ENCODE results near the gene UBASH3A.
"Not testable (repeated sequence)": the region's sequence is repeated elsewhere in the genome, so short reads cannot be mapped to it uniquely, and the experiment has no call there.

DNA sequence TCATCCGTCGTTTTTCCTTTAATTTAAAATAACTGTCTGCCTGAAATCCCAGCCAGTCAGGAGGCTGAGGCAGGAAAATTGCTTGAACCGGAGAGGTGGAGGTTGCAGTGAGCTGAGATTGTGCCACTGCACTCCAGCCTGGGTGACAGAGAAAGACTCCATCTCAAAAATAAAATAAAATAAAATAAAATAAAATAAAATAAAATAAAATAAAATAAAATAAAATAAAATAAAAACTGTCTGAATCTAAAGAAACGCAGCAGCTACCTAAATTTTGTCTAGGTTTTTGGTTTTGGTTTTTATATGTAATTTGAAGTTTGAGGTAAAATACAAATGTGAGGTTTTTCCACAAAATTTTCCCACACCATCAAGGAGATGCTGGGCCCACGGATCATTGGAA lies 5.0 kb downstream of the UBASH3A start:
- TF ChIP-seq, protein P1, sequence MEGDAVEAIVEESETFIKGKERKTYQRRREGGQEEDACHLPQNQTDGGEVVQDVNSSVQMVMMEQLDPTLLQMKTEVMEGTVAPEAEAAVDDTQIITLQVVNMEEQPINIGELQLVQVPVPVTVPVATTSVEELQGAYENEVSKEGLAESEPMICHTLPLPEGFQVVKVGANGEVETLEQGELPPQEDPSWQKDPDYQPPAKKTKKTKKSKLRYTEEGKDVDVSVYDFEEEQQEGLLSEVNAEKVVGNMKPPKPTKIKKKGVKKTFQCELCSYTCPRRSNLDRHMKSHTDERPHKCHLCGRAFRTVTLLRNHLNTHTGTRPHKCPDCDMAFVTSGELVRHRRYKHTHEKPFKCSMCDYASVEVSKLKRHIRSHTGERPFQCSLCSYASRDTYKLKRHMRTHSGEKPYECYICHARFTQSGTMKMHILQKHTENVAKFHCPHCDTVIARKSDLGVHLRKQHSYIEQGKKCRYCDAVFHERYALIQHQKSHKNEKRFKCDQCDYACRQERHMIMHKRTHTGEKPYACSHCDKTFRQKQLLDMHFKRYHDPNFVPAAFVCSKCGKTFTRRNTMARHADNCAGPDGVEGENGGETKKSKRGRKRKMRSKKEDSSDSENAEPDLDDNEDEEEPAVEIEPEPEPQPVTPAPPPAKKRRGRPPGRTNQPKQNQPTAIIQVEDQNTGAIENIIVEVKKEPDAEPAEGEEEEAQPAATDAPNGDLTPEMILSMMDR (conservative IDR thresholded peaks at IDR 0.05 in 1 of 2, IDR thresholded peaks at IDR 0.05 in 1 of 2; ENCODE audit: low read depth in 1 of 2, low read length in 2 of 2) = not testable (repeated sequence)
- TF ChIP-seq EZH2 (IDR thresholded peaks at IDR 0.05; ENCODE audit: low read length, missing control alignments) = not testable (repeated sequence)
